ENCODE results near the gene FNBP1. TPM values are rescaled to one million over a fixed set of nuclear protein-coding genes. Genes with fewer than 3 reads are reported as not detected.
"Not testable (repeated sequence)": the region's sequence is repeated elsewhere in the genome, so short reads cannot be mapped to it uniquely, and the experiment has no call there.

The FNBP1 gene
- total RNA-seq, 1 donor, result 41.9 TPM

- H3K4me3 ChIP-seq (ENCODE audit: low read depth, low read length), result no peak overlapping the region
- TF ChIP-seq CTCF (IDR thresholded peaks at IDR 0.05; ENCODE audit: insufficient read depth, low read depth, low read length), result no peak
- no peak for DNase-seq (ENCODE audit: low read depth)
These were observed 40.7 kb downstream of the FNBP1 start for GRCh38 chr9:130002320-130002719.

DNA sequence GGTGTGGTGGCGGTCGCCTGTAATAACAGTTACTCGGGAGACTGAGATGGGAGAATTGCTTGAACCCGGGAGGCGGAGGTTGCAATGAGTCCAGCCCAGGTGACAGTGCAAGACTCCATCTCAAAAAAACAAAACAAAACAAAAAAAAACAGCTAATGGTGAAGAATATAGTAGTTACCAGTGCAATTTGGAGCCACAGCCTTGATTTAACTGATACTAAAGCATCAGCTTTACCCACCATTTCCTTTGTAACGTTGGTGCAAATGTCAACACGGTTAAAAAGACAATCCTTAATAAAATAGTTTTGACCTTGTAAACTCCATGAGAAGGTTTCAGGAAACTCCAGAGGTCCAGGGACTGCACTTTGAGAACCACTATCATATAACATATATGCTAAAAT is 41.8 kb downstream of the FNBP1 start:
- H3K4me3 ChIP-seq (ENCODE audit: low read depth, low read length), result no peak overlapping the region
- no peak for TF ChIP-seq CTCF (IDR thresholded peaks at IDR 0.05; ENCODE audit: insufficient read depth, low read depth, low read length)
- DNase-seq (ENCODE audit: low read depth), result no peak

GRCh38 chr9:129999141-129999510 is 43.9 kb downstream of the FNBP1 start:
- DNase-seq (ENCODE audit: low read depth), result no peak
- no peak overlapping the region for H3K4me3 ChIP-seq (ENCODE audit: low read depth, low read length)
- TF ChIP-seq CTCF (IDR thresholded peaks at IDR 0.05; ENCODE audit: insufficient read depth, low read depth, low read length), result no peak

GRCh38 chr9:129998491-129999140 is 44.4 kb downstream of the FNBP1 start:
- no peak for DNase-seq (ENCODE audit: low read depth)
- H3K4me3 ChIP-seq (ENCODE audit: low read depth, low read length), result no peak overlapping the region
- no peak for TF ChIP-seq CTCF (IDR thresholded peaks at IDR 0.05; ENCODE audit: insufficient read depth, low read depth, low read length)

DNA sequence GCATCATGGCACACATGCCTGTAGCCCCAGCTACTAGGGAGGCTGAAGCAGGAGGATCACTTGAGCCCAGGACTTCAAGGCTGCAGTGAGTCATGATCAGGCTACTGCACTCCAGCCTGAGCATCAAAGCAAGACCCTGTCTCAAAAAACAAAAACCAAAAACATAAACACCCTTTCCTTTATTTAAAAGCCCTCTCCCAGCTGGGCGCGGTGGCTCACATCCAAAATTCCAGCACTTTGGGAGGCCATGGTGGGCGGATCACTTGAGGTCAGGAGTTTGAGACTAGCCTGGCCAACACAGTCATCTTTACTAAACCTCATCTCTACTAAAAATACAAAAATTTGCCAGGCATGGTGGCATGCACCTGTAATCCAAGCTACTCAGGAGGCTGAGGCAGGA is 45.3 kb downstream of the FNBP1 start:
- not testable (repeated sequence) for DNase-seq (ENCODE audit: low read depth); H3K4me3 ChIP-seq (ENCODE audit: low read depth, low read length)

DNA sequence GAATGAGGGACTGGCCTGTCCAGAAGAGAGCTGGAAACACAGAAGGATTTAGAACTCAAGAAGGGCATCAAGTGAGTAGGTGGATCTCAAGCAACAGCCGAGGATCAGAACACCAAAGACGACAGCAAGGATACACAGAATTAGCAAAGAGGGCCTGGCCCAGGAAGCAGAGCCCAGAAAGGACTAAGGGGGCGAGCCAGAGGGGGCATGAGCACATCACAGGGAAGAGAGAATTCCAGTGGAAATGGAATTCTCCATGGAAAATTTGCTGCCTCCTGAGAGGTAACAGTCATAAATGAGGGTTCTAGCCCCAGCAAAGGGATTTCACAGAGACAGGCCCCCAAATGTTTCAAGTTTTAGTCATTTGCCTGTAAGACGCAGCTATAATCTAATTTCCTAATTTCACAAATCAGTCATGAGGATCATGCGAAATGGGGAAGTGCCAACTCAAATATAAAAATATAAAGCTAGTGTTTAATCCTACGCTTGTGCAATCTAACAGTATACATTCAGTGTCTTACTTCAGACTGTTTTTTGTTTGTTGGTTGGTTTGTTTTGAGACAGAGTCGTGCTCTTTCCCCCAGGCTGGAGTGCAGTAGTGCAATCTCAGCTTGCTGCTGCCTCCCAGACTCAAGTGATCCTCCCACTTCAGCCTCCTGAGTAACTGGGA is 46.7 kb downstream of the FNBP1 start:
- no peak for TF ChIP-seq CTCF (IDR thresholded peaks at IDR 0.05; ENCODE audit: insufficient read depth, low read depth, low read length)
- H3K4me3 ChIP-seq (ENCODE audit: low read depth, low read length), result no peak overlapping the region
- peak; percentile 60 for DNase-seq (ENCODE audit: low read depth)

- TF ChIP-seq CTCF (IDR thresholded peaks at IDR 0.05; ENCODE audit: insufficient read depth, low read depth, low read length), result no peak
- H3K4me3 ChIP-seq (ENCODE audit: low read depth, low read length), result no peak overlapping the region
- peak; percentile 55 for DNase-seq (ENCODE audit: low read depth)
These were observed 47.4 kb downstream of the FNBP1 start for GRCh38 chr9:129995409-129996160.

Measured in fibroblast of villous mesenchyme (primary cell).